ENCODE results near the gene QRICH2. TPM values are rescaled to one million over a fixed set of nuclear protein-coding genes. Genes with fewer than 3 reads are reported as not detected.
A peak's percentile ranks its signal among the peaks of the same experiment; 100 is the strongest.

QRICH2 gene
- total and polyA plus RNA-seq, 9 of the 15 experiments (the other 6 are each of a cell fraction or from before 2014, with no cell fraction given): 0.03 to 1.6 (median 0.81) TPM

GRCh38 chr17:76268015-76268749, 39.9 kb downstream of the QRICH2 start (continued):
- TF ChIP-seq, protein P1, sequence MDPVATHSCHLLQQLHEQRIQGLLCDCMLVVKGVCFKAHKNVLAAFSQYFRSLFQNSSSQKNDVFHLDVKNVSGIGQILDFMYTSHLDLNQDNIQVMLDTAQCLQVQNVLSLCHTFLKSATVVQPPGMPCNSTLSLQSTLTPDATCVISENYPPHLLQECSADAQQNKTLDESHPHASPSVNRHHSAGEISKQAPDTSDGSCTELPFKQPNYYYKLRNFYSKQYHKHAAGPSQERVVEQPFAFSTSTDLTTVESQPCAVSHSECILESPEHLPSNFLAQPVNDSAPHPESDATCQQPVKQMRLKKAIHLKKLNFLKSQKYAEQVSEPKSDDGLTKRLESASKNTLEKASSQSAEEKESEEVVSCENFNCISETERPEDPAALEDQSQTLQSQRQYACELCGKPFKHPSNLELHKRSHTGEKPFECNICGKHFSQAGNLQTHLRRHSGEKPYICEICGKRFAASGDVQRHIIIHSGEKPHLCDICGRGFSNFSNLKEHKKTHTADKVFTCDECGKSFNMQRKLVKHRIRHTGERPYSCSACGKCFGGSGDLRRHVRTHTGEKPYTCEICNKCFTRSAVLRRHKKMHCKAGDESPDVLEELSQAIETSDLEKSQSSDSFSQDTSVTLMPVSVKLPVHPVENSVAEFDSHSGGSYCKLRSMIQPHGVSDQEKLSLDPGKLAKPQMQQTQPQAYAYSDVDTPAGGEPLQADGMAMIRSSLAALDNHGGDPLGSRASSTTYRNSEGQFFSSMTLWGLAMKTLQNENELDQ (CRISPR knock-in tag; IDR thresholded peaks at IDR 0.05; ENCODE audit: borderline replicate concordance): no peak
- TF ChIP-seq SMARCB1 (IDR thresholded peaks at IDR 0.05; ENCODE audit: insufficient read length, low read depth) (no peak), NUFIP1 (IDR thresholded peaks at IDR 0.05; ENCODE audit: partially characterized antibody) (peak; percentile 13), POLR2A (conservative IDR thresholded peaks at IDR 0.05) (peak; percentile 73), KLF16 (IDR thresholded peaks at IDR 0.05) (no peak), PHB2 (IDR thresholded peaks at IDR 0.05; ENCODE audit: low read depth) (no peak), KDM4B (IDR thresholded peaks at IDR 0.05; ENCODE audit: borderline replicate concordance in 2 of 2, low read depth in 1 of 2) (no peak), ZNF696 (CRISPR knock-in tag; conservative IDR thresholded peaks at IDR 0.05) (no peak), SMAD4 (CRISPR knock-in tag; conservative IDR thresholded peaks at IDR 0.05) (0 out of 2 replicates have a peak, but pooled peaks have one; percentile 36), ATF3 (IDR thresholded peaks at IDR 0.05) (peak; percentile 93), ATF3 (CRISPR knock-in tag; conservative IDR thresholded peaks at IDR 0.05) (no peak), ZNF24 (IDR thresholded peaks at IDR 0.05) (peak; percentile 94), SREBF2 (CRISPR knock-in tag; IDR thresholded peaks at IDR 0.05) (no peak), MTA2 (IDR thresholded peaks at IDR 0.05; ENCODE audit: low read depth) (no peak), PRDM10 (IDR thresholded peaks at IDR 0.05; ENCODE audit: partially characterized antibody) (peak; percentile 13), CREB3L1 (IDR thresholded peaks at IDR 0.05; ENCODE audit: borderline replicate concordance, low read depth) (no peak), SAFB2 (IDR thresholded peaks at IDR 0.05; ENCODE audit: borderline replicate concordance, low read depth, low read length, severe bottlenecking) (no peak), TEAD2 (tag; IDR thresholded peaks at IDR 0.05) (no peak), TRIM24 (IDR thresholded peaks at IDR 0.05) (no peak; a peak in 1 of 4 replicates), RHOXF2B (CRISPR knock-in tag; conservative IDR thresholded peaks at IDR 0.05) (no peak)

Data from K562 (cell line).